WTC11 (cell line): ENCODE data around the gene AGAP1.

ENCODE experiments used
- ELF4 ChIP-seq: sonication (generic); formaldehyde crosslinking; IDR thresholded peaks from 2 replicates; pipeline ENCODE4 v1.8.1; 2022; ENCODE audit warnings: low read depth, mild to moderate bottlenecking, moderate library complexity, missing genetic modification reagents
- JUN ChIP-seq: sonication (generic); formaldehyde crosslinking; IDR thresholded peaks from 2 replicates; pipeline ENCODE4 v1.8.0; 2023; ENCODE audit warnings: mild to moderate bottlenecking, missing genetic modification reagents
- RELA ChIP-seq: sonication (generic); formaldehyde crosslinking; IDR thresholded peaks from 2 replicates; pipeline ENCODE4 v1.8.1; 2022; ENCODE audit warnings: missing genetic modification reagents, mild to moderate bottlenecking, borderline replicate concordance
- TEAD4 ChIP-seq: sonication (generic); formaldehyde crosslinking; IDR thresholded peaks from 2 replicates; pipeline ENCODE4 v1.8.0; 2022; ENCODE audit warnings: mild to moderate bottlenecking, missing genetic modification reagents
- TF ChIP-seq, protein P1 (sequence below): sonication (generic); formaldehyde crosslinking; IDR thresholded peaks from 2 replicates; pipeline ENCODE4 v1.8.1; 2022; ENCODE audit warnings: low read depth, missing genetic modification reagents, borderline replicate concordance
- TF ChIP-seq, protein P2 (sequence below): fragments of 200-600 bp; IDR thresholded peaks from 2 replicates; pipeline ENCODE4 v1.8.0; 2022; ENCODE audit warnings: antibody characterized with exemption
- TF ChIP-seq, protein P3 (sequence below): sonication (generic); formaldehyde crosslinking; IDR thresholded peaks from 2 replicates; pipeline ENCODE4 v1.8.1; 2023; ENCODE audit warnings: mild to moderate bottlenecking, missing genetic modification reagents, borderline replicate concordance

DNA sequence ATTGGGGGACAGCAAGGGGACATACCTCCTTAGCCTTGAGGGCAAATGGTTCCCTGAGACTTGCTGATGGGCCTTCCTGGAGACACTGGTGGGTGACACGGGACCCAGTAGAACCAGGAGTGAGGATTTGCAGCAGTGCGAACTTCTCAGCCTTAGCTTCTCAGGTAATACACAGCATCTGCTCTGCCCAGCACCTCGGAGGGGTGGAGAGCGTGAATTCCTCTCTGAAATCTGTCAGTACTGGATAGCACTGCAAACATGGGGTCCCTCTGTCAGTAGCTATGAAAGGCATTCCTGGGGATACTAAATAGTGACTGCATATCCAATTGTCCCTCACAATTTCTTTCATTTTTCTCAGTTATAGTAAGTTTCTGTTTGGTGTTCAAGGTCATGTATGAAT is 522.7 kb downstream of the AGAP1 start:
- TF ChIP-seq, protein P1, sequence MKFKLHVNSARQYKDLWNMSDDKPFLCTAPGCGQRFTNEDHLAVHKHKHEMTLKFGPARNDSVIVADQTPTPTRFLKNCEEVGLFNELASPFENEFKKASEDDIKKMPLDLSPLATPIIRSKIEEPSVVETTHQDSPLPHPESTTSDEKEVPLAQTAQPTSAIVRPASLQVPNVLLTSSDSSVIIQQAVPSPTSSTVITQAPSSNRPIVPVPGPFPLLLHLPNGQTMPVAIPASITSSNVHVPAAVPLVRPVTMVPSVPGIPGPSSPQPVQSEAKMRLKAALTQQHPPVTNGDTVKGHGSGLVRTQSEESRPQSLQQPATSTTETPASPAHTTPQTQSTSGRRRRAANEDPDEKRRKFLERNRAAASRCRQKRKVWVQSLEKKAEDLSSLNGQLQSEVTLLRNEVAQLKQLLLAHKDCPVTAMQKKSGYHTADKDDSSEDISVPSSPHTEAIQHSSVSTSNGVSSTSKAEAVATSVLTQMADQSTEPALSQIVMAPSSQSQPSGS, result no peak
- TF ChIP-seq, protein P2, sequence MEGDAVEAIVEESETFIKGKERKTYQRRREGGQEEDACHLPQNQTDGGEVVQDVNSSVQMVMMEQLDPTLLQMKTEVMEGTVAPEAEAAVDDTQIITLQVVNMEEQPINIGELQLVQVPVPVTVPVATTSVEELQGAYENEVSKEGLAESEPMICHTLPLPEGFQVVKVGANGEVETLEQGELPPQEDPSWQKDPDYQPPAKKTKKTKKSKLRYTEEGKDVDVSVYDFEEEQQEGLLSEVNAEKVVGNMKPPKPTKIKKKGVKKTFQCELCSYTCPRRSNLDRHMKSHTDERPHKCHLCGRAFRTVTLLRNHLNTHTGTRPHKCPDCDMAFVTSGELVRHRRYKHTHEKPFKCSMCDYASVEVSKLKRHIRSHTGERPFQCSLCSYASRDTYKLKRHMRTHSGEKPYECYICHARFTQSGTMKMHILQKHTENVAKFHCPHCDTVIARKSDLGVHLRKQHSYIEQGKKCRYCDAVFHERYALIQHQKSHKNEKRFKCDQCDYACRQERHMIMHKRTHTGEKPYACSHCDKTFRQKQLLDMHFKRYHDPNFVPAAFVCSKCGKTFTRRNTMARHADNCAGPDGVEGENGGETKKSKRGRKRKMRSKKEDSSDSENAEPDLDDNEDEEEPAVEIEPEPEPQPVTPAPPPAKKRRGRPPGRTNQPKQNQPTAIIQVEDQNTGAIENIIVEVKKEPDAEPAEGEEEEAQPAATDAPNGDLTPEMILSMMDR, result no peak
- TF ChIP-seq ELF4 (CRISPR knock-in tag), result no peak
- no peak for TF ChIP-seq TEAD4 (CRISPR knock-in tag)
- TF ChIP-seq, protein P3, sequence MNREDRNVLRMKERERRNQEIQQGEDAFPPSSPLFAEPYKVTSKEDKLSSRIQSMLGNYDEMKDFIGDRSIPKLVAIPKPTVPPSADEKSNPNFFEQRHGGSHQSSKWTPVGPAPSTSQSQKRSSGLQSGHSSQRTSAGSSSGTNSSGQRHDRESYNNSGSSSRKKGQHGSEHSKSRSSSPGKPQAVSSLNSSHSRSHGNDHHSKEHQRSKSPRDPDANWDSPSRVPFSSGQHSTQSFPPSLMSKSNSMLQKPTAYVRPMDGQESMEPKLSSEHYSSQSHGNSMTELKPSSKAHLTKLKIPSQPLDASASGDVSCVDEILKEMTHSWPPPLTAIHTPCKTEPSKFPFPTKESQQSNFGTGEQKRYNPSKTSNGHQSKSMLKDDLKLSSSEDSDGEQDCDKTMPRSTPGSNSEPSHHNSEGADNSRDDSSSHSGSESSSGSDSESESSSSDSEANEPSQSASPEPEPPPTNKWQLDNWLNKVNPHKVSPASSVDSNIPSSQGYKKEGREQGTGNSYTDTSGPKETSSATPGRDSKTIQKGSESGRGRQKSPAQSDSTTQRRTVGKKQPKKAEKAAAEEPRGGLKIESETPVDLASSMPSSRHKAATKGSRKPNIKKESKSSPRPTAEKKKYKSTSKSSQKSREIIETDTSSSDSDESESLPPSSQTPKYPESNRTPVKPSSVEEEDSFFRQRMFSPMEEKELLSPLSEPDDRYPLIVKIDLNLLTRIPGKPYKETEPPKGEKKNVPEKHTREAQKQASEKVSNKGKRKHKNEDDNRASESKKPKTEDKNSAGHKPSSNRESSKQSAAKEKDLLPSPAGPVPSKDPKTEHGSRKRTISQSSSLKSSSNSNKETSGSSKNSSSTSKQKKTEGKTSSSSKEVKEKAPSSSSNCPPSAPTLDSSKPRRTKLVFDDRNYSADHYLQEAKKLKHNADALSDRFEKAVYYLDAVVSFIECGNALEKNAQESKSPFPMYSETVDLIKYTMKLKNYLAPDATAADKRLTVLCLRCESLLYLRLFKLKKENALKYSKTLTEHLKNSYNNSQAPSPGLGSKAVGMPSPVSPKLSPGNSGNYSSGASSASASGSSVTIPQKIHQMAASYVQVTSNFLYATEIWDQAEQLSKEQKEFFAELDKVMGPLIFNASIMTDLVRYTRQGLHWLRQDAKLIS, result no peak
- no peak for TF ChIP-seq JUN (CRISPR knock-in tag)
- TF ChIP-seq RELA (CRISPR knock-in tag), result no peak
